Left kidney (tissue), 2 donors: ENCODE results near the gene KCTD1. TPM values are rescaled to one million over a fixed set of nuclear protein-coding genes. Genes with fewer than 3 reads are reported as not detected.

ENCODE experiments used
- DNase-seq: peaks from one replicate; pipeline ENCODE4 v3.0.0-alpha.2; 2013
- polyA plus RNA-seq: library from polyadenylated mRNA; unstranded; fragments of 120-200 nt; gene quantifications from one replicate; pipeline ENCODE4 v1.2.1, GENCODE V29; 2013; ENCODE audit not compliant: insufficient read length

The KCTD1 gene
- polyA plus RNA-seq, 1 donor: 68.9 TPM

- DNase-seq: no peak
Observed at GRCh38 chr18:26432651-26433424, 115.5 kb downstream of the KCTD1 start.

GRCh38 chr18:26429535-26430226, 118.7 kb downstream of the KCTD1 start:
- DNase-seq: peak; percentile 77

- no peak for DNase-seq
Observed at GRCh38 chr18:26425148-26425531, 123.2 kb downstream of the KCTD1 start.

GRCh38 chr18:26424428-26425147, 123.8 kb downstream of the KCTD1 start:
- DNase-seq: no peak

GRCh38 chr18:26422472-26423162, 125.7 kb downstream of the KCTD1 start:
- DNase-seq: no peak

- no peak for DNase-seq
Observed at GRCh38 chr18:26421931-26422330, 126.4 kb downstream of the KCTD1 start.

GRCh38 chr18:26421503-26421902, 126.8 kb downstream of the KCTD1 start:
- no peak for DNase-seq

- no peak for DNase-seq
Observed at GRCh38 chr18:26419746-26420145, 128.6 kb downstream of the KCTD1 start.

- no peak for DNase-seq
Observed at GRCh38 chr18:26418225-26418624, 130.1 kb downstream of the KCTD1 start.

GRCh38 chr18:26417190-26417589, 131.2 kb downstream of the KCTD1 start:
- DNase-seq: no peak

- no peak for DNase-seq
Observed at GRCh38 chr18:26416652-26417150, 131.7 kb downstream of the KCTD1 start.

GRCh38 chr18:26415631-26416030, 132.7 kb downstream of the KCTD1 start:
- DNase-seq: no peak

- no peak for DNase-seq
Observed at GRCh38 chr18:26414901-26415440, 133.4 kb downstream of the KCTD1 start.

- DNase-seq: no peak
Observed at GRCh38 chr18:26409091-26409490, 139.3 kb downstream of the KCTD1 start.

GRCh38 chr18:26407736-26408601, 140.4 kb downstream of the KCTD1 start:
- no peak for DNase-seq

- no peak for DNase-seq
Observed at GRCh38 chr18:26406854-26407517, 141.4 kb downstream of the KCTD1 start.

GRCh38 chr18:26406324-26406723, 142.0 kb downstream of the KCTD1 start:
- no peak for DNase-seq

- no peak for DNase-seq
Observed at GRCh38 chr18:26405190-26405801, 143.1 kb downstream of the KCTD1 start.
